NT2/D1 (cell line): ENCODE measurements around the gene MSL1.
A peak's percentile ranks its signal among the peaks of the same experiment; 100 is the strongest.

Experiments used
- DNase-seq: peaks from one replicate; pipeline ENCODE4 v3.0.0-alpha.2; 2011; ENCODE audit warnings: low read depth, low spot score
- H3K27me3 ChIP-seq: 2 replicates; pipeline ENCODE4 v1.6.0; 2011; ENCODE audit warnings: mild to moderate bottlenecking; ENCODE audit not compliant: insufficient read length, insufficient read depth
- H3K36me3 ChIP-seq: 2 replicates; pipeline ENCODE4 v1.6.1; 2011; ENCODE audit warnings: mild to moderate bottlenecking, low read length, mixed read lengths; ENCODE audit not compliant: insufficient read depth, insufficient read length
- H3K4me1 ChIP-seq: 2 replicates; pipeline ENCODE4 v1.5.1; 2011; ENCODE audit not compliant: insufficient read depth, insufficient read length
- H3K4me3 ChIP-seq: 2 replicates; pipeline ENCODE4 v1.5.1; 2011; ENCODE audit warnings: low read depth; ENCODE audit not compliant: insufficient read length
- H3K9ac ChIP-seq: 2 replicates; pipeline ENCODE4 v1.6.0; 2011; ENCODE audit warnings: low read depth; ENCODE audit not compliant: insufficient read length
- H3K9me3 ChIP-seq: 2 replicates; pipeline ENCODE4 v1.5.1; 2011; ENCODE audit warnings: mild to moderate bottlenecking, low read length; ENCODE audit not compliant: insufficient read depth
- SUZ12 ChIP-seq: IDR thresholded peaks from 2 replicates; pipeline ENCODE4 v1.6.1; 2011; ENCODE audit not compliant: insufficient read length, insufficient read depth; ENCODE audit errors: extremely low read depth
- YY1 ChIP-seq: IDR thresholded peaks from 2 replicates; pipeline ENCODE4 v1.6.1; 2011; ENCODE audit not compliant: insufficient read length, insufficient read depth
- ZNF274 ChIP-seq: IDR thresholded peaks from 2 replicates; pipeline ENCODE4 v1.6.1; 2011; ENCODE audit warnings: mild to moderate bottlenecking, low read depth, low read length

MSL1 gene

GRCh38 chr17:40174514-40174913 is 52.7 kb downstream of the MSL1 start:
- H3K4me3 ChIP-seq, result no peak overlapping the region
- no peak for TF ChIP-seq SUZ12
- no peak for TF ChIP-seq ZNF274
- no peak for TF ChIP-seq YY1
- no peak overlapping the region for H3K9ac ChIP-seq
- peaks cover 14% of the 10 kb centered on the region for H3K4me1 ChIP-seq
- DNase-seq, result no peak
- H3K36me3 ChIP-seq, result peaks cover 65% of the 10 kb centered on the region
- H3K9me3 ChIP-seq, result peaks cover 5% of the 10 kb centered on the region; the same call in 1 of the 2 replicates
- no peaks in the 10 kb centered on the region for H3K27me3 ChIP-seq

- DNase-seq, result no peak
- no peak overlapping the region for H3K4me3 ChIP-seq
- H3K9ac ChIP-seq, result no peak overlapping the region
- peaks cover 5% of the 10 kb centered on the region; the same call in 1 of the 2 replicates for H3K9me3 ChIP-seq
- no peaks in the 10 kb centered on the region for H3K27me3 ChIP-seq
- H3K36me3 ChIP-seq, result peaks cover 49% of the 10 kb centered on the region
- TF ChIP-seq YY1, result no peak
- no peak for TF ChIP-seq ZNF274
- no peak for TF ChIP-seq SUZ12
- peaks cover 30% of the 10 kb centered on the region for H3K4me1 ChIP-seq
Measured at GRCh38 chr17:40175928-40176753, 54.4 kb downstream of the MSL1 start.

GRCh38 chr17:40176754-40177110 is 55.0 kb downstream of the MSL1 start:
- H3K36me3 ChIP-seq, result peaks cover 43% of the 10 kb centered on the region
- H3K9ac ChIP-seq, result peak overlapping the region; percentile 29
- TF ChIP-seq SUZ12 (no peak), YY1 (no peak), ZNF274 (no peak)
- DNase-seq, result no peak
- no peaks in the 10 kb centered on the region for H3K27me3 ChIP-seq
- H3K4me3 ChIP-seq, result no peak overlapping the region
- H3K4me1 ChIP-seq, result peaks cover 35% of the 10 kb centered on the region
- H3K9me3 ChIP-seq, result peaks cover 5% of the 10 kb centered on the region; the same call in 1 of the 2 replicates

- Histone ChIP-seq H3K4me3 (peak within 1 kb of the TSS; percentile 53), H3K36me3 (peaks cover 36% of the 10 kb centered on the region), H3K27me3 (no peaks in the 10 kb centered on the region), H3K9ac (peak within 1 kb of the TSS; percentile 76), H3K9me3 (peaks cover under 1% of the 10 kb centered on the region; the same call in 1 of the 2 replicates), H3K4me1 (peaks cover 35% of the 10 kb centered on the region)
- TF ChIP-seq ZNF274 (no peak), SUZ12 (no peak), YY1 (no peak)
- DNase-seq, result peak; percentile 33
Measured at GRCh38 chr17:40177275-40177874, 55.6 kb downstream of the MSL1 start, which contains the start of gene RAPGEFL1. Gene RAPGEFL1, plus strand, starts transcription at chr17:40177470. Its CDS starts 392 bp downstream, at chr17:40177862.

- H3K4me1 ChIP-seq, result peaks cover 35% of the 10 kb centered on the region
- TF ChIP-seq YY1 (no peak), SUZ12 (no peak), ZNF274 (no peak)
- no peak for DNase-seq
- peaks cover 33% of the 10 kb centered on the region for H3K36me3 ChIP-seq
- no peaks in the 10 kb centered on the region for H3K27me3 ChIP-seq
- H3K9me3 ChIP-seq, result no peaks in the 10 kb centered on the region
- H3K4me3 ChIP-seq, result peak overlapping the region; percentile 42
- H3K9ac ChIP-seq, result peak overlapping the region; percentile 65
Measured at GRCh38 chr17:40178021-40178601, 56.3 kb downstream of the MSL1 start.

- H3K27me3 ChIP-seq, result no peaks in the 10 kb centered on the region
- peaks cover 28% of the 10 kb centered on the region for H3K36me3 ChIP-seq
- DNase-seq, result no peak
- H3K9ac ChIP-seq, result peak overlapping the region; percentile 65
- H3K4me3 ChIP-seq, result peak overlapping the region; percentile 42
- peaks cover 35% of the 10 kb centered on the region for H3K4me1 ChIP-seq
- TF ChIP-seq SUZ12, result no peak
- TF ChIP-seq YY1, result no peak
- no peak for TF ChIP-seq ZNF274
- no peaks in the 10 kb centered on the region for H3K9me3 ChIP-seq
Measured at GRCh38 chr17:40178660-40179059, 56.9 kb downstream of the MSL1 start.
